Neural cell (in vitro differentiated cells): Measurements from ENCODE around the gene DPEP1. TPM values are rescaled to one million over a fixed set of nuclear protein-coding genes. Genes with fewer than 3 reads are reported as not detected.

Experiments used
- H2AFZ ChIP-seq: fragments of 200-600, 300-800 bp; sonication (generic), shearing (Covaris generic); 2 replicates; pipeline ENCODE4 v1.6.0; 2014; ENCODE audit warnings: low read depth, mild to moderate bottlenecking, antibody characterized with exemption, low read length, moderate library complexity
- H3F3A ChIP-seq: fragments of 200-600 bp; shearing (Covaris generic); 2 replicates; pipeline ENCODE4 v1.6.1; 2016; ENCODE audit warnings: mild to moderate bottlenecking, moderate library complexity, mixed read lengths, antibody characterized with exemption, low read length; ENCODE audit not compliant: insufficient read depth, poor library complexity, severe bottlenecking
- H3K27ac ChIP-seq: fragments of 200-600, 300-800 bp; sonication (generic), shearing (Covaris generic); 2 replicates; pipeline ENCODE4 v1.5.1; 2014; ENCODE audit warnings: mild to moderate bottlenecking, low read length, moderate library complexity
- H3K27me3 ChIP-seq: fragments of 300-800, 200-600 bp; sonication (generic), shearing (Covaris generic); 2 replicates; pipeline ENCODE4 v1.6.0; 2014; ENCODE audit warnings: mild to moderate bottlenecking, low read depth, low read length, moderate library complexity; ENCODE audit not compliant: insufficient read depth
- H3K36me3 ChIP-seq: fragments of 300-800, 200-600 bp; sonication (generic), shearing (Covaris generic); 2 replicates; pipeline ENCODE4 v1.5.1; 2014; ENCODE audit warnings: mild to moderate bottlenecking, antibody characterized with exemption, low read length, moderate library complexity; ENCODE audit not compliant: insufficient read depth
- H3K4me2 ChIP-seq: fragments of 300-800, 200-600 bp; sonication (generic), shearing (Covaris generic); 2 replicates; pipeline ENCODE4 v1.6.0; 2014; ENCODE audit warnings: mild to moderate bottlenecking, low read length
- H3K4me3 ChIP-seq: fragments of 300-800, 200-600 bp; sonication (generic), shearing (Covaris generic); 2 replicates; pipeline ENCODE4 v1.5.1; 2014; ENCODE audit warnings: mild to moderate bottlenecking, low read length, moderate library complexity
- H3K79me2 ChIP-seq: fragments of 200-600 bp; shearing (Covaris generic); replicated peaks from 2 replicates; pipeline ENCODE4 v1.6.0; 2014; ENCODE audit warnings: mild to moderate bottlenecking, low read length, moderate library complexity; ENCODE audit not compliant: insufficient read depth
- H3K9ac ChIP-seq: fragments of 300-800, 200-600 bp; sonication (generic), shearing (Covaris generic); 2 replicates; pipeline ENCODE4 v1.6.1; 2016; ENCODE audit warnings: mild to moderate bottlenecking, low read length, mixed read lengths
- H3K9me2 ChIP-seq: fragments of 200-600 bp; shearing (Covaris generic); 2 replicates; pipeline ENCODE4 v1.6.1; 2016; ENCODE audit warnings: mild to moderate bottlenecking, low read length, mixed read lengths; ENCODE audit not compliant: insufficient read depth
- H3K9me3 ChIP-seq: fragments of 200-600, 300-800 bp; sonication (generic), shearing (Covaris generic); 2 replicates; pipeline ENCODE4 v1.6.1; 2016; ENCODE audit warnings: mild to moderate bottlenecking, mixed run types, low read length, moderate library complexity, mixed read lengths
- H4K20me1 ChIP-seq: fragments of 200-600 bp; shearing (Covaris generic); 2 replicates; pipeline ENCODE4 v1.6.1; 2016; ENCODE audit warnings: mild to moderate bottlenecking, mixed run types; ENCODE audit not compliant: insufficient read depth
- CTCF ChIP-seq: fragments of 450-650 bp; IDR thresholded peaks from 2 replicates; pipeline ENCODE4 v1.5.1; 2014; ENCODE audit warnings: antibody characterized with exemption, mild to moderate bottlenecking, moderate library complexity; ENCODE audit not compliant: poor library complexity, severe bottlenecking
- EP300 ChIP-seq: fragments of 450-650 bp; conservative IDR thresholded peaks from 2 replicates; pipeline ENCODE4 v1.6.1; 2014; ENCODE audit warnings: antibody characterized with exemption, mild to moderate bottlenecking, moderate library complexity; ENCODE audit not compliant: poor library complexity, severe bottlenecking
- EZH2 ChIP-seq: fragments of 200-600, 300-800 bp; shearing (Covaris generic), sonication (generic); IDR thresholded peaks from 2 replicates; pipeline ENCODE4 v1.6.1; 2014; ENCODE audit warnings: antibody characterized with exemption, low read length, borderline replicate concordance, mild to moderate bottlenecking; ENCODE audit not compliant: insufficient read depth, poor library complexity, severe bottlenecking
- MXI1 ChIP-seq: fragments of 450-650 bp; conservative IDR thresholded peaks from 2 replicates; pipeline ENCODE4 v1.6.1; 2014; ENCODE audit warnings: antibody characterized with exemption, mild to moderate bottlenecking; ENCODE audit not compliant: poor library complexity, severe bottlenecking
- POLR2AphosphoS5 ChIP-seq: IDR thresholded peaks from 2 replicates; pipeline ENCODE4 v1.6.1; 2012
- RAD21 ChIP-seq: fragments of 450-650 bp; conservative IDR thresholded peaks from 2 replicates; pipeline ENCODE4 v1.6.1; 2014; ENCODE audit warnings: antibody characterized with exemption, mild to moderate bottlenecking, moderate library complexity
- REST ChIP-seq: IDR thresholded peaks from 2 replicates; pipeline ENCODE4 v1.6.1; 2012; ENCODE audit warnings: borderline replicate concordance
- SMC3 ChIP-seq: fragments of 450-650 bp; conservative IDR thresholded peaks from 2 replicates; pipeline ENCODE4 v1.6.1; 2014; ENCODE audit warnings: antibody characterized with exemption, mild to moderate bottlenecking, moderate library complexity; ENCODE audit not compliant: poor library complexity
- TAF1 ChIP-seq: IDR thresholded peaks from 2 replicates; pipeline ENCODE4 v1.6.1; 2012; ENCODE audit warnings: low read depth
- polyA plus RNA-seq: library from polyadenylated mRNA; depleted of rRNA; stranded (reverse); fragments of >200 nt; gene quantifications from 2 replicates; pipeline ENCODE4 v1.2.3, GENCODE V29; 2014

DPEP1 gene
- polyA plus RNA-seq, 1 donor from 2014 or later = 0.33 TPM

GRCh38 chr16:89651584-89651983 lies 38.1 kb downstream of the DPEP1 start:
- TF ChIP-seq RAD21 (no peak), EP300 (no peak), MXI1 (no peak), SMC3 (no peak), TAF1 (no peak), REST (no peak), EZH2 (no peak)
- no peak overlapping the region for H3K9ac ChIP-seq
- no peak overlapping the region for H3K27ac ChIP-seq
- H3K36me3 ChIP-seq = no peaks in the 10 kb centered on the region
- peaks cover 21% of the 10 kb centered on the region for H3K79me2 ChIP-seq
- no peaks in the 10 kb centered on the region for H3F3A ChIP-seq
- no peaks in the 10 kb centered on the region for H4K20me1 ChIP-seq
- H3K9me2 ChIP-seq = no peaks in the 10 kb centered on the region
- no peak overlapping the region for H2AFZ ChIP-seq
- H3K27me3 ChIP-seq = no peaks in the 10 kb centered on the region
- no peaks in the 10 kb centered on the region for H3K9me3 ChIP-seq
- H3K4me2 ChIP-seq = no peak overlapping the region
- no peak overlapping the region for H3K4me3 ChIP-seq

- no peak for TF ChIP-seq EZH2
- no peak for TF ChIP-seq MXI1
- TF ChIP-seq EP300 = no peak
- no peak for TF ChIP-seq RAD21
- TF ChIP-seq TAF1 = no peak
- TF ChIP-seq REST = no peak
- no peak for TF ChIP-seq SMC3
- no peak for TF ChIP-seq POLR2AphosphoS5
- no peak for TF ChIP-seq CTCF
- no peak overlapping the region for H3K4me2 ChIP-seq
- H3K9ac ChIP-seq = no peak overlapping the region
- H3K9me2 ChIP-seq = no peaks in the 10 kb centered on the region
- peaks cover 38% of the 10 kb centered on the region for H3K79me2 ChIP-seq
- H3K27me3 ChIP-seq = no peaks in the 10 kb centered on the region
- no peaks in the 10 kb centered on the region for H3F3A ChIP-seq
- H3K4me3 ChIP-seq = no peak overlapping the region
- no peak overlapping the region for H3K27ac ChIP-seq
- H4K20me1 ChIP-seq = no peaks in the 10 kb centered on the region
- H3K9me3 ChIP-seq = no peaks in the 10 kb centered on the region
- H3K36me3 ChIP-seq = no peaks in the 10 kb centered on the region
- H2AFZ ChIP-seq = no peak overlapping the region
These were observed 40.3 kb downstream of the DPEP1 start for GRCh38 chr16:89653656-89654295.
